H1 (cell line): ENCODE results near the gene AGPAT3. TPM values are rescaled to one million over a fixed set of nuclear protein-coding genes. Genes with fewer than 3 reads are reported as not detected.

Experiments
- CTCF ChIA-PET: fragments of 300-600 bp; sonication (Branson Sonifier 250); formaldehyde crosslinking; loops from one replicate; lab custom pipeline; 2021; ENCODE audit not compliant: partially characterized antibody; lab: Charles Lee
- POLR2A ChIA-PET: fragments of 300-600 bp; sonication (Branson Sonifier 250); formaldehyde crosslinking; loops from one replicate; lab custom pipeline; 2021; ENCODE audit warnings: inconsistent platforms; ENCODE audit not compliant: partially characterized antibody; lab: Charles Lee
- DNase-seq, 2 experiments: peaks; one replicate each; pipeline versions ENCODE4 v3.0.0 to v3.0.0-alpha.2; 2010 to 2022; ENCODE audit warnings: low spot score in 2 of 2, low read depth in 1 of 2, mixed read lengths in 1 of 2
- FAIRE-seq: peaks from 2 replicates; lab custom pipeline; 2011; peaks lifted over from hg19 to GRCh38; lab: Jason Lieb, UNC
- H2AFZ ChIP-seq: 2 replicates; pipeline ENCODE4 v1.8.1; 2012; ENCODE audit warnings: low read length, inconsistent platforms
- H2AK5ac ChIP-seq: 2 replicates; pipeline ENCODE4 v1.6.1; 2013; ENCODE audit warnings: low read depth, low read length
- H2BK120ac ChIP-seq: replicated peaks from 2 replicates; pipeline ENCODE3; 2013; ENCODE audit warnings: low read depth, low read length, inconsistent platforms
- H2BK12ac ChIP-seq: 2 replicates; pipeline ENCODE4 v1.6.1; 2013; ENCODE audit warnings: low read depth, low read length
- H2BK15ac ChIP-seq: 2 replicates; pipeline ENCODE4 v1.6.1; 2013; ENCODE audit warnings: low read length
- H2BK20ac ChIP-seq: 2 replicates; pipeline ENCODE4 v1.6.1; 2013; ENCODE audit warnings: low read length
- H2BK5ac ChIP-seq: 2 replicates; pipeline ENCODE4 v1.6.1; 2013; ENCODE audit warnings: low read depth, low read length
- H3K14ac ChIP-seq: 2 replicates; pipeline ENCODE4 v1.6.1; 2013; ENCODE audit warnings: inconsistent platforms; ENCODE audit not compliant: insufficient read length
- H3K18ac ChIP-seq: 2 replicates; pipeline ENCODE4 v1.6.1; 2013; ENCODE audit warnings: low read length; ENCODE audit errors: extremely low read depth
- H3K23ac ChIP-seq: 2 replicates; pipeline ENCODE4 v1.6.1; 2013; ENCODE audit warnings: inconsistent platforms; ENCODE audit not compliant: insufficient read length
- H3K23me2 ChIP-seq: 2 replicates; pipeline ENCODE4 v1.6.1; 2013; ENCODE audit warnings: low read depth, low read length
- H3K27ac ChIP-seq: 2 replicates; pipeline ENCODE4 v1.6.1; 2011; ENCODE audit warnings: low read depth, low read length, inconsistent platforms
- H3K27me3 ChIP-seq, 4 experiments: replicated peaks in 1 of 4; 1 replicate in 1 of 4; 2 replicates in 3 of 4; pipeline versions ENCODE4 v1.6.1 to v1.8.1; 2011 to 2013; ENCODE audit warnings: low read length in 3 of 4, mild to moderate bottlenecking in 3 of 4, inconsistent platforms in 2 of 4, mixed read lengths in 2 of 4, moderate library complexity in 1 of 4; ENCODE audit not compliant: control insufficient read depth in 3 of 4, insufficient read depth in 3 of 4; ENCODE audit errors: extremely low read depth in 1 of 4
- H3K36me3 ChIP-seq, 4 experiments: 2 replicates each; pipeline versions ENCODE4 v1.6.1 to v1.8.1; 2011 to 2013; ENCODE audit warnings: mild to moderate bottlenecking in 4 of 4, low read length in 3 of 4, moderate library complexity in 2 of 4, control low read depth in 1 of 4, inconsistent platforms in 1 of 4; ENCODE audit not compliant: insufficient read depth in 4 of 4, control insufficient read depth in 2 of 4
- H3K4ac ChIP-seq: replicated peaks from 2 replicates; pipeline ENCODE3; 2013; ENCODE audit warnings: low read length, low read depth, mixed read lengths, inconsistent platforms; ENCODE audit not compliant: insufficient read length
- H3K4me1 ChIP-seq, 4 experiments: replicated peaks in 1 of 4; 1 replicate in 1 of 4; 2 replicates in 3 of 4; pipeline versions ENCODE4 v1.6.1 to v1.8.1; 2011 to 2013; ENCODE audit warnings: low read length in 3 of 4, inconsistent platforms in 2 of 4, mixed read lengths in 1 of 4; ENCODE audit not compliant: insufficient read depth in 4 of 4, control insufficient read depth in 3 of 4
- H3K4me2 ChIP-seq, 2 experiments: 2 replicates each; pipeline versions ENCODE4 v1.6.1 to v1.8.1; 2011 to 2013; ENCODE audit warnings: low read depth in 2 of 2, low read length in 2 of 2, control low read depth in 1 of 2, inconsistent platforms in 1 of 2, mild to moderate bottlenecking in 1 of 2; ENCODE audit not compliant: insufficient read depth in 1 of 2
- H3K4me3 ChIP-seq, 4 experiments: fragments of 200-600, 300-600 bp in 1 of 4; sonication (generic), shearing (Covaris generic), sonication (Bioruptor Twin) in 1 of 4; 2 replicates each; pipeline versions ENCODE4 v1.5.1 to v1.8.1; 2011 to 2016; ENCODE audit warnings: low read length in 4 of 4, low read depth in 3 of 4, control low read depth in 2 of 4, inconsistent platforms in 2 of 4, mild to moderate bottlenecking in 2 of 4, mixed read lengths in 1 of 4, moderate library complexity in 1 of 4; ENCODE audit not compliant: insufficient read depth in 2 of 4; ENCODE audit errors: extremely low read depth in 1 of 4
- H3K56ac ChIP-seq: replicated peaks from 2 replicates; pipeline ENCODE3; 2013; ENCODE audit warnings: low read depth, mild to moderate bottlenecking, mixed read lengths, low read length, inconsistent platforms; ENCODE audit not compliant: insufficient read length
- H3K79me1 ChIP-seq: 2 replicates; pipeline ENCODE4 v1.6.1; 2013; ENCODE audit warnings: low read depth, low read length, control low read depth
- H3K79me2 ChIP-seq, 2 experiments: 2 replicates each; pipeline versions ENCODE4 v1.6.1 to v1.8.1; 2012 to 2013; ENCODE audit warnings: low read length in 2 of 2, mild to moderate bottlenecking in 2 of 2, inconsistent platforms in 1 of 2; ENCODE audit not compliant: insufficient read depth in 2 of 2, control insufficient read depth in 1 of 2
- H3K9ac ChIP-seq, 4 experiments: replicated peaks in 1 of 4; 1 replicate in 1 of 4; 2 replicates in 3 of 4; pipeline versions ENCODE4 v1.6.1 to v1.8.1; 2011 to 2013; ENCODE audit warnings: low read depth in 3 of 4, low read length in 3 of 4, control low read depth in 2 of 4, mild to moderate bottlenecking in 2 of 4, moderate library complexity in 2 of 4, inconsistent platforms in 1 of 4; ENCODE audit errors: extremely low read depth in 1 of 4
- H3K9me3 ChIP-seq, 2 experiments: 2 replicates each; pipeline versions ENCODE4 v1.6.1 to v1.8.1; 2012 to 2013; ENCODE audit warnings: mild to moderate bottlenecking in 2 of 2, moderate library complexity in 2 of 2, control low read depth in 1 of 2, inconsistent platforms in 1 of 2, low read depth in 1 of 2, low read length in 1 of 2, mixed read lengths in 1 of 2; ENCODE audit not compliant: insufficient read depth in 2 of 2
- H4K20me1 ChIP-seq, 2 experiments: replicated peaks in 1 of 2; 2 replicates each; pipeline versions ENCODE3 to v1.8.1; 2011 to 2013; ENCODE audit warnings: inconsistent platforms in 2 of 2, low read length in 2 of 2, mild to moderate bottlenecking in 1 of 2; ENCODE audit not compliant: insufficient read depth in 2 of 2, control insufficient read depth in 1 of 2
- H4K5ac ChIP-seq: 2 replicates; pipeline ENCODE4 v1.6.1; 2013; ENCODE audit warnings: low read length, low read depth, mixed read lengths, inconsistent platforms; ENCODE audit not compliant: insufficient read length
- H4K8ac ChIP-seq: 2 replicates; pipeline ENCODE4 v1.8.0; 2013; ENCODE audit warnings: mild to moderate bottlenecking, moderate library complexity, low read length, inconsistent platforms; ENCODE audit not compliant: insufficient read depth; ENCODE audit errors: extremely low read depth
- H4K91ac ChIP-seq: replicated peaks from 2 replicates; pipeline ENCODE3; 2013; ENCODE audit warnings: low read length, mixed read lengths, inconsistent platforms; ENCODE audit not compliant: insufficient read length
- ATF3 ChIP-seq: IDR thresholded peaks from 2 replicates; pipeline ENCODE4 v1.6.1; 2011; ENCODE audit warnings: low read depth, mild to moderate bottlenecking, low read length; ENCODE audit not compliant: insufficient read depth
- CTBP2 ChIP-seq: IDR thresholded peaks from 2 replicates; pipeline ENCODE4 v1.7.0; 2011; ENCODE audit warnings: borderline replicate concordance, mild to moderate bottlenecking, moderate library complexity, mixed read lengths, low read length; ENCODE audit not compliant: insufficient read depth, insufficient read length
- GTF2F1 ChIP-seq: IDR thresholded peaks from 2 replicates; pipeline ENCODE4 v1.6.1; 2012; ENCODE audit warnings: low read depth, low read length, improper control_type of control experiment, borderline replicate concordance
- POLR2A ChIP-seq, 2 experiments: IDR thresholded peaks; 1 replicate in 1 of 2; 2 replicates in 1 of 2; pipeline ENCODE4 v1.6.1; 2011; ENCODE audit warnings: low read depth in 2 of 2, low read length in 2 of 2, mild to moderate bottlenecking in 2 of 2; ENCODE audit errors: control extremely low read depth in 1 of 2
- RAD21 ChIP-seq, 2 experiments: IDR thresholded peaks in 1 of 2; conservative IDR thresholded peaks in 1 of 2; 2 replicates each; pipeline ENCODE4 v1.6.1; 2011; ENCODE audit warnings: low read depth in 2 of 2, low read length in 2 of 2, improper control_type of control experiment in 1 of 2, inconsistent platforms in 1 of 2, mild to moderate bottlenecking in 1 of 2, moderate library complexity in 1 of 2
- SP1 ChIP-seq: IDR thresholded peaks from 2 replicates; pipeline ENCODE4 v1.6.1; 2011; ENCODE audit warnings: low read depth, low read length
- TBP ChIP-seq: IDR thresholded peaks from 2 replicates; pipeline ENCODE4 v1.6.1; 2011; ENCODE audit warnings: low read depth, low read length, improper control_type of control experiment
- TCF12 ChIP-seq: IDR thresholded peaks from 2 replicates; pipeline ENCODE4 v1.6.1; 2011; ENCODE audit warnings: low read depth, mild to moderate bottlenecking, low read length
- USF2 ChIP-seq: IDR thresholded peaks from 2 replicates; pipeline ENCODE4 v1.6.1; 2011; ENCODE audit warnings: low read length, improper control_type of control experiment
- WGBS, 2 experiments: shearing (Covaris generic) in 1 of 2; methylation state at CpG; one replicate each; pipeline versions ENCODE4 v1.1.6 to v1.1.7; 2013 to 2015; ENCODE audit warnings: low lambda C conversion rate in 2 of 2, mixed read lengths in 2 of 2, inconsistent platforms in 1 of 2, low coverage in 1 of 2, missing lambda C conversion rate in 1 of 2; ENCODE audit not compliant: insufficient replicate concordance in 2 of 2, insufficient coverage in 1 of 2, insufficient read length in 1 of 2; ENCODE audit errors: extremely low coverage in 1 of 2, missing lambda C conversion rate in 1 of 2; 5-methylcytosine and 5-hydroxymethylcytosine counted together
- polyA plus RNA-seq, 7 experiments: library from polyadenylated mRNA; depleted of rRNA in 3 of 7; stranded (reverse) in 5 of 7; unstranded in 2 of 7; fragments of >200 nt in 5 of 7; fragments of 200-250 nt in 2 of 7; gene quantifications; 1 replicate in 5 of 7; 2 replicates in 1 of 7; 4 replicates in 1 of 7; pipeline versions ENCODE4 v1.2.1 to v1.2.3, GENCODE V29; 2011 to 2013; ENCODE audit warnings: missing spikeins in 2 of 7, mixed read lengths in 2 of 7
- total RNA-seq: library from RNA; stranded (reverse); fragmentation: NEBNext Ultra II Directional; extraction: Animal tissue kit (Norgen Biotek cat#: 25700); gene quantifications from 2 replicates; pipeline ENCODE4 v1.2.1, GENCODE V29; 2021

Gene AGPAT3
- total and polyA plus RNA-seq, 2 of the 8 experiments (the other 6 are each of a cell fraction or from before 2014, with no cell fraction given), result 5.8 to 7.3 TPM

- peak overlapping the region; percentile 39; the same call in 1 of the 2 replicates for H2BK12ac ChIP-seq
- H4K91ac ChIP-seq, result no peak overlapping the region
- H3K9ac ChIP-seq, result no peak overlapping the region
- H2BK120ac ChIP-seq, result no peak overlapping the region
- ChIA-PET POLR2A (interaction anchor here (1.2 to 1.4 kb wide), 2 partner anchors 17 to 109 kb away, joined by 3 read pairs; no protein-coding TSS in a partner anchor), CTCF (interaction anchor here (0.6 to 13.7 kb wide), 4 partner anchors 10 to 35 kb away, joined by 3 to 188 read pairs (median 4); no protein-coding TSS in a partner anchor)
- no peak overlapping the region for H2BK20ac ChIP-seq
- H3K4me1 ChIP-seq, result peaks cover 3 to 32% (median 15%) of the 10 kb centered on the region in 4 experiments
- H3K4me3 ChIP-seq, result no peak overlapping the region
- peaks cover 0 to 4% (median 0%) of the 10 kb centered on the region in 4 experiments; a peak in 2 of 7 replicates for H3K27me3 ChIP-seq
- 73% methylated on average over 10 of the region's 10 CpGs; no CpG with 5 or more reads in 1 of the 2 experiments for WGBS, 2 experiments
- no peak overlapping the region for H4K8ac ChIP-seq
- H3K56ac ChIP-seq, result no peak overlapping the region
- no peak overlapping the region for H3K14ac ChIP-seq
- H4K5ac ChIP-seq, result no peak overlapping the region
- no peak overlapping the region for H3K23ac ChIP-seq
- peaks cover 0 to 2% of the 10 kb centered on the region in 2 experiments for H4K20me1 ChIP-seq
- no peaks in the 10 kb centered on the region for H3K9me3 ChIP-seq
- H3K4me2 ChIP-seq, result peak overlapping the region in 1 of 2 experiments; percentile 20; a peak in 3 of 4 replicates
- no peaks in the 10 kb centered on the region for H3K36me3 ChIP-seq
- H3K27ac ChIP-seq, result no peak overlapping the region
- H2BK5ac ChIP-seq, result no peak overlapping the region; the same call in 1 of the 2 replicates
- H2BK15ac ChIP-seq, result no peak overlapping the region
- H3K79me2 ChIP-seq, result no peaks in the 10 kb centered on the region
- H3K4ac ChIP-seq, result no peak overlapping the region
- H2AFZ ChIP-seq, result no peak overlapping the region
- DNase-seq (no peak), FAIRE-seq (no peak)
- peaks cover 8% of the 10 kb centered on the region for H3K23me2 ChIP-seq
- H3K18ac ChIP-seq, result peak overlapping the region; percentile 60; the same call in 1 of the 2 replicates
- peaks cover 2% of the 10 kb centered on the region; the same call in 1 of the 2 replicates for H3K79me1 ChIP-seq
- H2AK5ac ChIP-seq, result 0 out of 2 replicates have a peak overlapping the region, but pooled peaks have one; percentile 86
- TF ChIP-seq RAD21 (IDR thresholded peaks at IDR 0.05 in 1 of 2, conservative IDR thresholded peaks at IDR 0.05 in 1 of 2; ENCODE audit: low read depth in 2 of 2, low read length in 2 of 2), result no peak
- no peak for TF ChIP-seq USF2
- TF ChIP-seq TCF12, result no peak
- no peak for TF ChIP-seq ATF3
- no peak for TF ChIP-seq CTBP2
- no peak for TF ChIP-seq TBP
- TF ChIP-seq GTF2F1, result no peak
- TF ChIP-seq SP1, result no peak
- TF ChIP-seq POLR2A (IDR thresholded peaks at IDR 0.05; ENCODE audit: control extremely low read depth in 1 of 2, low read depth in 2 of 2, low read length in 2 of 2), result no peak
Observed at GRCh38 chr21:43921571-43921978, 56.6 kb downstream of the AGPAT3 start.
